B cell (primary cell): ENCODE data around the gene CSNK2A2. TPM values are rescaled to one million over a fixed set of nuclear protein-coding genes. Genes with fewer than 3 reads are reported as not detected.

Experiments
- ATAC-seq: fragments of 200-7000 bp; cut with Tn5 transposase; one replicate; pipeline ENCODE4 v1.10.0; 2021; ENCODE audit warnings: low read depth, mild to moderate bottlenecking, moderate number of reproducible peaks, moderate library complexity
- CTCF ChIA-PET: fragments of 350-600 bp; sonication (Branson Sonifier 250); formaldehyde crosslinking; loops from one replicate; lab custom pipeline; 2021; ENCODE audit warnings: antibody characterized with exemption, inconsistent platforms; lab: Charles Lee
- POLR2A ChIA-PET: fragments of 350-600 bp; sonication (Branson Sonifier 250); formaldehyde crosslinking; loops from one replicate; lab custom pipeline; 2021; ENCODE audit warnings: antibody characterized with exemption; lab: Charles Lee
- DNase-seq: peaks from one replicate; pipeline ENCODE4 v3.0.0; 2013
- H2AFZ ChIP-seq: 2 replicates; pipeline ENCODE4 v1.6.1; 2012; ENCODE audit warnings: mild to moderate bottlenecking, low read depth, low read length; ENCODE audit not compliant: insufficient read depth, poor library complexity, severe bottlenecking
- H3K27ac ChIP-seq, 2 donors: 1 replicate in 1 of 2; 2 replicates in 1 of 2; pipeline ENCODE4 v1.5.1; 2012 to 2013; ENCODE audit warnings: low read length in 2 of 2, mild to moderate bottlenecking in 2 of 2, moderate library complexity in 1 of 2
- H3K27me3 ChIP-seq, 4 experiments: fragments of 200-600 bp in 1 of 4; sonication (generic) in 1 of 4; replicated peaks in 1 of 4; 1 replicate in 2 of 4; 2 replicates in 2 of 4; pipeline versions ENCODE4 v1.6.1 to v1.7.0; 2013 to 2016; ENCODE audit warnings: low read length in 3 of 4, mild to moderate bottlenecking in 2 of 4, mixed read lengths in 1 of 4, moderate library complexity in 1 of 4; ENCODE audit not compliant: insufficient read depth in 4 of 4, control insufficient read depth in 3 of 4; ENCODE audit errors: control extremely low read depth in 1 of 4
- H3K36me3 ChIP-seq, 2 experiments: replicated peaks in 1 of 2; 1 replicate in 1 of 2; 2 replicates in 1 of 2; pipeline versions ENCODE4 v1.6.1 to v1.7.1; 2013; ENCODE audit warnings: low read length in 1 of 2; ENCODE audit not compliant: insufficient read depth in 2 of 2, control insufficient read depth in 1 of 2; ENCODE audit errors: control extremely low read depth in 1 of 2, extremely low read depth in 1 of 2
- H3K4me1 ChIP-seq, 2 donors: fragments of 200-600 bp in 1 of 2; sonication (generic) in 1 of 2; 1 replicate in 1 of 2; 2 replicates in 1 of 2; pipeline versions ENCODE4 v1.5.1 to v1.6.1; 2013 to 2017; ENCODE audit warnings: low read length in 2 of 2; ENCODE audit not compliant: control insufficient read depth in 2 of 2, insufficient read depth in 2 of 2
- H3K4me2 ChIP-seq: replicated peaks from 2 replicates; pipeline ENCODE3; 2012; ENCODE audit warnings: mild to moderate bottlenecking, low read depth, low read length; ENCODE audit not compliant: poor library complexity, severe bottlenecking
- H3K4me3 ChIP-seq, 5 experiments: fragments of 200-600 bp in 1 of 5; sonication (generic) in 1 of 5; 1 replicate in 3 of 5; 2 replicates in 2 of 5; pipeline versions ENCODE4 v1.5.1 to v1.7.0; 2011 to 2016; ENCODE audit warnings: low read length in 4 of 5, mild to moderate bottlenecking in 4 of 5, low read depth in 2 of 5, control low read depth in 1 of 5, moderate library complexity in 1 of 5; ENCODE audit not compliant: insufficient read depth in 1 of 5; ENCODE audit errors: control extremely low read depth in 1 of 5, extremely low read depth in 1 of 5
- H3K79me2 ChIP-seq: fragments of 200-600 bp; sonication (generic); one replicate; pipeline ENCODE4 v1.6.0; 2016; ENCODE audit warnings: low read length; ENCODE audit not compliant: control insufficient read depth, insufficient read depth
- H3K9ac ChIP-seq: fragments of 200-600 bp; sonication (generic); 2 replicates; pipeline ENCODE4 v1.6.1; 2017; ENCODE audit warnings: mild to moderate bottlenecking, low read length, moderate library complexity
- H3K9me3 ChIP-seq, 3 donors: one replicate each; pipeline versions ENCODE4 v1.6.1 to v1.7.1; 2013; ENCODE audit warnings: low read length in 2 of 3; ENCODE audit not compliant: control insufficient read depth in 2 of 3, insufficient read depth in 1 of 3; ENCODE audit errors: control extremely low read depth in 1 of 3
- H4K20me1 ChIP-seq: 2 replicates; pipeline ENCODE4 v1.6.0; 2012; ENCODE audit warnings: mild to moderate bottlenecking, low read length; ENCODE audit not compliant: insufficient read depth, control insufficient read depth, poor library complexity, severe bottlenecking
- H3K27ac Mint-ChIP-seq: one replicate; pipeline ENCODE4 v1.8.0; 2021; ENCODE audit warnings: mixed read lengths
- H3K27me3 Mint-ChIP-seq: one replicate; pipeline ENCODE4 v1.8.0; 2021; ENCODE audit warnings: mixed read lengths
- H3K4me1 Mint-ChIP-seq: one replicate; pipeline ENCODE4 v1.8.0; 2021; ENCODE audit warnings: mixed read lengths
- H3K4me3 Mint-ChIP-seq: one replicate; pipeline ENCODE4 v1.8.0; 2021; ENCODE audit warnings: mixed read lengths
- H3K9me3 Mint-ChIP-seq: one replicate; pipeline ENCODE4 v1.8.0; 2022; ENCODE audit warnings: mixed read lengths; ENCODE audit not compliant: insufficient read depth
- CTCF ChIP-seq: fragments of 200-600 bp; IDR thresholded peaks from one replicate; pipeline ENCODE4 v1.8.0; 2022; ENCODE audit warnings: antibody characterized with exemption, mild to moderate bottlenecking
- EZH2 ChIP-seq: IDR thresholded peaks from 2 replicates; pipeline ENCODE4 v1.6.1; 2012; ENCODE audit warnings: borderline replicate concordance, low read depth, mild to moderate bottlenecking, moderate library complexity, low read length; ENCODE audit not compliant: insufficient read depth, poor library complexity, severe bottlenecking
- WGBS: methylation state at CpG from one replicate; pipeline ENCODE4 v1.1.5; 2013; ENCODE audit warnings: missing lambda C conversion rate; ENCODE audit not compliant: insufficient coverage; 5-methylcytosine and 5-hydroxymethylcytosine counted together
- intact Hi-C: fragments of 100-400 bp; cut with micrococcal nuclease; formaldehyde crosslinking; loops from one replicate; pipeline ENCODE4 v1.10.0; 2022
- polyA plus RNA-seq: library from polyadenylated mRNA; depleted of rRNA; stranded (reverse); fragments of >200 nt; gene quantifications from 2 replicates; pipeline ENCODE4 v1.2.3, GENCODE V29; 2012
- total RNA-seq, 2 donors: library from RNA; stranded (reverse); fragments of 120-200 nt in 1 of 2; gene quantifications; 1 replicate in 1 of 2; 2 replicates in 1 of 2; pipeline versions ENCODE4 v1.2.3 to v1.2.4, GENCODE V29; 2013 to 2022

The CSNK2A2 gene
- total and polyA plus RNA-seq, 2 donors (not counting 1 experiment from before 2014, with no cell fraction given) = 21.3 to 69.4 TPM

GRCh38 chr16:58125041-58125440, 72.9 kb downstream of the CSNK2A2 start:
- Mint-ChIP-seq H3K27ac (no peak overlapping the region), H3K27me3 (no peaks in the 10 kb centered on the region), H3K4me1 (peaks cover 70% of the 10 kb centered on the region), H3K9me3 (no peaks in the 10 kb centered on the region), H3K4me3 (no peak overlapping the region)
- DNase-seq = no peak
- Histone ChIP-seq H3K4me3 (no peak overlapping the region), H3K36me3 (no peaks in the 10 kb centered on the region), H3K9me3 (peaks cover 0 to 6% (median 0%) of the 10 kb centered on the region in 3 donors), H3K9ac (no peak overlapping the region), H2AFZ (no peak overlapping the region), H4K20me1 (peaks cover 26% of the 10 kb centered on the region), H3K4me1 (peaks cover 34 to 42% of the 10 kb centered on the region in 2 donors), H3K27me3 (no peaks in the 10 kb centered on the region), H3K4me2 (no peak overlapping the region), H3K27ac (no peak overlapping the region), H3K79me2 (peaks cover 88% of the 10 kb centered on the region)
- no peak for ATAC-seq
- WGBS = 90% methylated on average over 1 of the region's 4 CpGs
- ChIA-PET CTCF (interaction anchor here (1.3 kb wide), 1 partner anchor 28 kb away, joined by 4 read pairs; no protein-coding TSS in a partner anchor), POLR2A (no interaction called here)
- intact Hi-C loops = no loop called here
- no peak for TF ChIP-seq CTCF
- TF ChIP-seq EZH2 = no peak

- Histone ChIP-seq H3K36me3 (no peaks in the 10 kb centered on the region), H3K9me3 (peaks cover 0 to 1% (median 0%) of the 10 kb centered on the region in 3 donors), H3K79me2 (peaks cover 88% of the 10 kb centered on the region), H3K4me2 (no peak overlapping the region), H3K4me1 (peaks cover 32 to 37% of the 10 kb centered on the region in 2 donors), H2AFZ (no peak overlapping the region), H3K27me3 (no peaks in the 10 kb centered on the region), H3K9ac (no peak overlapping the region), H4K20me1 (peaks cover 27% of the 10 kb centered on the region), H3K27ac (no peak overlapping the region), H3K4me3 (no peak overlapping the region)
- ATAC-seq (no peak), DNase-seq (no peak)
- H3K27ac Mint-ChIP-seq = no peak overlapping the region
- intact Hi-C loops = no loop called here
- H3K27me3 Mint-ChIP-seq = no peaks in the 10 kb centered on the region
- ChIA-PET POLR2A (no interaction called here), CTCF (no interaction called here)
- TF ChIP-seq EZH2 (no peak), CTCF (no peak)
- peaks cover 69% of the 10 kb centered on the region for H3K4me1 Mint-ChIP-seq
- H3K9me3 Mint-ChIP-seq = no peaks in the 10 kb centered on the region
- no peak overlapping the region for H3K4me3 Mint-ChIP-seq
- WGBS = 100% methylated on average over 1 of the region's 1 CpG
Observed at GRCh38 chr16:58124601-58124915, 73.3 kb downstream of the CSNK2A2 start.
